NCI-H1436 (cell line): ENCODE measurements around the gene WDR38.

Experiments
- DNase-seq: peaks from one replicate; lab custom pipeline; 2025; lab: John Stamatoyannopoulos, UW

Gene WDR38

GRCh38 chr9:124882231-124882630 is 29.0 kb downstream of the WDR38 start:
- no peak for DNase-seq

- no peak for DNase-seq
Measured at GRCh38 chr9:124884376-124884775, 31.1 kb downstream of the WDR38 start.

- DNase-seq: no peak
Measured at GRCh38 chr9:124885551-124885950, 32.3 kb downstream of the WDR38 start.

- DNase-seq: no peak
Measured at GRCh38 chr9:124886461-124886860, 33.2 kb downstream of the WDR38 start.

GRCh38 chr9:124886866-124887492 is 33.7 kb downstream of the WDR38 start:
- DNase-seq: no peak

GRCh38 chr9:124887832-124888231 is 34.6 kb downstream of the WDR38 start:
- DNase-seq: no peak

GRCh38 chr9:124889006-124889405 is 35.7 kb downstream of the WDR38 start:
- DNase-seq: no peak

GRCh38 chr9:124890179-124890578 is 36.9 kb downstream of the WDR38 start:
- DNase-seq: no peak

- no peak for DNase-seq
Measured at GRCh38 chr9:124894035-124894740, 40.9 kb downstream of the WDR38 start.

GRCh38 chr9:124894741-124895170 is 41.5 kb downstream of the WDR38 start:
- peak; percentile 16 for DNase-seq

GRCh38 chr9:124897570-124898460 is 44.6 kb downstream of the WDR38 start:
- no peak for DNase-seq

GRCh38 chr9:124899845-124900244 is 46.6 kb downstream of the WDR38 start:
- DNase-seq: no peak

GRCh38 chr9:124906966-124907365 is 53.7 kb downstream of the WDR38 start:
- no peak for DNase-seq
